Upper lobe of left lung (tissue), 4 donors: ENCODE results near the gene ZDHHC1.

Experiments used
- CTCF ChIP-seq, 6 experiments: fragments of 450-650 bp in 4 of 6; fragments of 200-600 bp in 2 of 6; sonication (generic) in 2 of 6; IDR thresholded peaks; one replicate each; pipeline ENCODE4 v1.5.1; 2016 to 2019; ENCODE audit warnings: antibody characterized with exemption in 6 of 6
- EP300 ChIP-seq, 4 donors: sonication (generic); formaldehyde crosslinking; IDR thresholded peaks; one replicate each; pipeline ENCODE4 v1.5.1; 2017; ENCODE audit warnings: antibody characterized with exemption in 4 of 4, control low read depth in 2 of 4
- POLR2A ChIP-seq, 4 donors: fragments of 450-650 bp; IDR thresholded peaks; one replicate each; pipeline ENCODE4 v1.5.1; 2016 to 2017; ENCODE audit warnings: antibody characterized with exemption in 4 of 4, mild to moderate bottlenecking in 2 of 4
- POLR2AphosphoS5 ChIP-seq, 2 donors: sonication (generic); formaldehyde crosslinking; IDR thresholded peaks; one replicate each; pipeline ENCODE4 v1.5.1; 2017; ENCODE audit warnings: antibody characterized with exemption in 2 of 2

GRCh38 chr16:67442581-67443255, 26.4 kb upstream of the ZDHHC1 start:
- TF ChIP-seq EP300 (IDR thresholded peaks at IDR 0.05) (no peak), POLR2A (IDR thresholded peaks at IDR 0.05) (no peak), CTCF (IDR thresholded peaks at IDR 0.05) (no peak), POLR2AphosphoS5 (IDR thresholded peaks at IDR 0.05) (no peak)
